Upper lobe of left lung (tissue), 4 donors: ENCODE data around the gene OR2J2.
"Not testable (repeated sequence)": the region's sequence is repeated elsewhere in the genome, so short reads cannot be mapped to it uniquely, and the experiment has no call there.

Experiments
- POLR2A ChIP-seq, 4 donors: fragments of 450-650 bp; IDR thresholded peaks; one replicate each; pipeline ENCODE4 v1.5.1; 2016 to 2017; ENCODE audit warnings: antibody characterized with exemption in 4 of 4, mild to moderate bottlenecking in 2 of 4
- TF ChIP-seq, protein P1 (sequence below), 6 experiments: fragments of 450-650 bp in 4 of 6; fragments of 200-600 bp in 2 of 6; sonication (generic) in 2 of 6; IDR thresholded peaks; one replicate each; pipeline ENCODE4 v1.5.1; 2016 to 2019; ENCODE audit warnings: antibody characterized with exemption in 6 of 6

DNA sequence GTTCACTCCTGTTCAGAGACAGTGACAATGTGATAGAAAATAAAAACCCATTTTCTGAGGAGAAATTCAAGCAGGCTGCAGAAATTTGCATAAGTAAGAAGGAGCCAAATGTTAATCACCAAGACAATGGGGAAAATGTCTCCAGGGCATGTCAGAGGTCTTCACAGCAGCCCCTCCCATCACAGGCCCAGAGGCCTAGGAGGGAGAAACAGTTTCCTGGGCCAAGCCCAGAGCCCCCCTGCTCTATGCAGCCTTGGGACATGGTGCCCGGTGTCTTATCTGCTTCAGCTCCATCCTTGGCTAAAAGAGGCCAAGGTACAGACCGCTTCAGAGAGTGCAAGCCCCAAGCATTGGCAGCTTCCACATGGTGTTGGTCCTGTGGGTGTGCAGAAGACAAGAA is 46.5 kb downstream of the OR2J2 start:
- not testable (repeated sequence) for TF ChIP-seq POLR2A (IDR thresholded peaks at IDR 0.05)
- TF ChIP-seq, protein P1, sequence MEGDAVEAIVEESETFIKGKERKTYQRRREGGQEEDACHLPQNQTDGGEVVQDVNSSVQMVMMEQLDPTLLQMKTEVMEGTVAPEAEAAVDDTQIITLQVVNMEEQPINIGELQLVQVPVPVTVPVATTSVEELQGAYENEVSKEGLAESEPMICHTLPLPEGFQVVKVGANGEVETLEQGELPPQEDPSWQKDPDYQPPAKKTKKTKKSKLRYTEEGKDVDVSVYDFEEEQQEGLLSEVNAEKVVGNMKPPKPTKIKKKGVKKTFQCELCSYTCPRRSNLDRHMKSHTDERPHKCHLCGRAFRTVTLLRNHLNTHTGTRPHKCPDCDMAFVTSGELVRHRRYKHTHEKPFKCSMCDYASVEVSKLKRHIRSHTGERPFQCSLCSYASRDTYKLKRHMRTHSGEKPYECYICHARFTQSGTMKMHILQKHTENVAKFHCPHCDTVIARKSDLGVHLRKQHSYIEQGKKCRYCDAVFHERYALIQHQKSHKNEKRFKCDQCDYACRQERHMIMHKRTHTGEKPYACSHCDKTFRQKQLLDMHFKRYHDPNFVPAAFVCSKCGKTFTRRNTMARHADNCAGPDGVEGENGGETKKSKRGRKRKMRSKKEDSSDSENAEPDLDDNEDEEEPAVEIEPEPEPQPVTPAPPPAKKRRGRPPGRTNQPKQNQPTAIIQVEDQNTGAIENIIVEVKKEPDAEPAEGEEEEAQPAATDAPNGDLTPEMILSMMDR (IDR thresholded peaks at IDR 0.05) = not testable (repeated sequence)
